Glutamatergic neuron (in vitro differentiated cells): ENCODE results near the gene GSE1. TPM values are rescaled to one million over a fixed set of nuclear protein-coding genes. Genes with fewer than 3 reads are reported as not detected.

Experiments used
- DNase-seq: peaks from one replicate; pipeline ENCODE4 v3.0.0; 2022
- H3K27ac Mint-ChIP-seq: one replicate; pipeline ENCODE4 v1.8.0; 2020; ENCODE audit warnings: mild to moderate bottlenecking, mixed read lengths, inconsistent platforms; ENCODE audit not compliant: unreplicated experiment
- H3K27me3 Mint-ChIP-seq: one replicate; pipeline ENCODE4 v1.8.0; 2020; ENCODE audit warnings: mild to moderate bottlenecking, moderate library complexity, mixed read lengths, inconsistent platforms; ENCODE audit not compliant: unreplicated experiment
- H3K36me3 Mint-ChIP-seq: one replicate; pipeline ENCODE4 v1.8.0; 2020; ENCODE audit warnings: mild to moderate bottlenecking, mixed read lengths, inconsistent platforms; ENCODE audit not compliant: unreplicated experiment
- H3K4me1 Mint-ChIP-seq: one replicate; pipeline ENCODE4 v1.8.0; 2020; ENCODE audit warnings: mild to moderate bottlenecking, low read depth, mixed read lengths, inconsistent platforms; ENCODE audit not compliant: unreplicated experiment
- H3K4me3 Mint-ChIP-seq: one replicate; pipeline ENCODE4 v1.8.0; 2020; ENCODE audit warnings: mild to moderate bottlenecking, mixed read lengths, inconsistent platforms; ENCODE audit not compliant: unreplicated experiment
- H3K9me3 Mint-ChIP-seq: one replicate; pipeline ENCODE4 v1.8.0; 2020; ENCODE audit warnings: mild to moderate bottlenecking, moderate library complexity, mixed read lengths, inconsistent platforms; ENCODE audit not compliant: unreplicated experiment
- total RNA-seq: library from RNA; stranded (reverse); fragmentation: NEBNext Ultra II Directional; extraction: Animal tissue kit (Norgen Biotek cat#: 25700); gene quantifications from one replicate; pipeline ENCODE4 v1.2.1, GENCODE V29; 2021; ENCODE audit not compliant: unreplicated experiment
- TF ChIP-seq, protein P1 (sequence below): fragments of 200-600 bp; sonication (generic); IDR thresholded peaks from one replicate; pipeline ENCODE4 v1.5.0; 2021; ENCODE audit not compliant: partially characterized antibody, unreplicated experiment

The GSE1 gene
- total RNA-seq, 1 donor from 2014 or later = 473 TPM

DNA sequence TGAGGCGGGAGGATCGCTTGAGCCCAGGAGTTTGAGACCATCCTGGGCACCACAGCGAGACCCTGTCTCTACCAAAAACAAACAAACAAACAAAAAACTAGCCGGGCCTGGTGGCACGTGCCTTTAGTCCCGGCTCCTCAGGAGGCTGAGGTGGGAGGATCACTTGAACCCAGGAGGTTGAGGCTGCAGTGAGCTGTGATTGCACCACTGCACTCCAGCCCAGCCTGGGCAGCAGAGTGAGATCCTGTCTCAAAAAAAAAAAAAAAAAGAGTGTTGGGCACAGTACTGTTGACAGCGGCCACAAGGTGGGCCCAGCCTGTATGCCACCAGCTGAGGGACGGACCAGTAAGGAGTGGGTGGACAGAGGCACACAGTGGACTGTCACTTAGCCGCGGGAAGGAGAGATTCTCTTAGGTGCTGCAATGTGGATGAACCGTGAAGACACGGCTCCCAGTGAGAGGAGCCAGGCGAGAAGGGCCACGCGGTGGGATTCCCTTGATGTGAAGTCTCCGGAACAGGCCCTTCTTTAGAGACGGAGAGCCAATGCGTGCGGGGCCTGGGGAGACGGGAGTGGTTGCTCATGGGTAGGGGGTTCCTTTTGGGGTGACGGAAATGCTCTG is 31.1 kb downstream of the GSE1 start:
- H3K27ac Mint-ChIP-seq = peak overlapping the region; percentile 76
- TF ChIP-seq, protein P1, sequence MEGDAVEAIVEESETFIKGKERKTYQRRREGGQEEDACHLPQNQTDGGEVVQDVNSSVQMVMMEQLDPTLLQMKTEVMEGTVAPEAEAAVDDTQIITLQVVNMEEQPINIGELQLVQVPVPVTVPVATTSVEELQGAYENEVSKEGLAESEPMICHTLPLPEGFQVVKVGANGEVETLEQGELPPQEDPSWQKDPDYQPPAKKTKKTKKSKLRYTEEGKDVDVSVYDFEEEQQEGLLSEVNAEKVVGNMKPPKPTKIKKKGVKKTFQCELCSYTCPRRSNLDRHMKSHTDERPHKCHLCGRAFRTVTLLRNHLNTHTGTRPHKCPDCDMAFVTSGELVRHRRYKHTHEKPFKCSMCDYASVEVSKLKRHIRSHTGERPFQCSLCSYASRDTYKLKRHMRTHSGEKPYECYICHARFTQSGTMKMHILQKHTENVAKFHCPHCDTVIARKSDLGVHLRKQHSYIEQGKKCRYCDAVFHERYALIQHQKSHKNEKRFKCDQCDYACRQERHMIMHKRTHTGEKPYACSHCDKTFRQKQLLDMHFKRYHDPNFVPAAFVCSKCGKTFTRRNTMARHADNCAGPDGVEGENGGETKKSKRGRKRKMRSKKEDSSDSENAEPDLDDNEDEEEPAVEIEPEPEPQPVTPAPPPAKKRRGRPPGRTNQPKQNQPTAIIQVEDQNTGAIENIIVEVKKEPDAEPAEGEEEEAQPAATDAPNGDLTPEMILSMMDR = no peak

DNA sequence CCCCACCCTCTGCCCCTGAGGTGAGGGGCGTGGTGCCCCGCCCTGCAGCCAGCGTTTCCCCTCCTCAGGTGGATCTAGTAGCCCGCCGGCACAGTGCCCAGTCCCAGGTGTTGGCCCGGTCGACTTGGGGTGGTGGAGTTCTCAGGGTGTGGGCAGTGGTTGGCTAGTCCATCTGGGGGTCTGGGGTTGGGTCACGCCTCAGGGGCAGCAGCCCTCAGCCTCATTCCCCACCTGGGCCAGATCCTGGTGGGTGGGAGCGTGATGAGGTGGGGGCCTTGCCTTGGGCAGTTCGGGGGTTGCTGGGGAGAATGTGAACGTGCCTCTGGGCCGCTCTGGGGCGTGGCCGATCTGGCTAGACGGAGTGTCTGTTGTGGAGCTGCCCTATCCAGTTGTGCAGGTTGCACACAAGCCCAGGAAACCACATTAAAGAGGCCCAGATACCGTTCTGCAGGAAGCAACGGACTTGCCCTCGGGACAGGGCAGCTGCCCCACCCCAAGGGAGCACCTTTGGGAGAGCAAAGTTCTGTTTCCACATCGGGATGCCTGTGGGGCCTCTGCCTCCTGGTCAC is 32.0 kb downstream of the GSE1 start:
- Mint-ChIP-seq H3K36me3 (no peaks in the 10 kb centered on the region), H3K4me1 (peaks cover 28% of the 10 kb centered on the region), H3K27ac (no peak overlapping the region), H3K4me3 (no peak overlapping the region), H3K27me3 (peaks cover 37% of the 10 kb centered on the region), H3K9me3 (peaks cover 31% of the 10 kb centered on the region)
- TF ChIP-seq, protein P1 = no peak
- DNase-seq = no peak

More for the DNA sequence above, 31.1 kb downstream of the GSE1 start:
- H3K4me3 Mint-ChIP-seq = no peak overlapping the region
- DNase-seq = no peak
- H3K36me3 Mint-ChIP-seq = no peaks in the 10 kb centered on the region
- H3K27me3 Mint-ChIP-seq = peaks cover 38% of the 10 kb centered on the region
- H3K9me3 Mint-ChIP-seq = peaks cover 31% of the 10 kb centered on the region
- peaks cover 27% of the 10 kb centered on the region for H3K4me1 Mint-ChIP-seq

DNA sequence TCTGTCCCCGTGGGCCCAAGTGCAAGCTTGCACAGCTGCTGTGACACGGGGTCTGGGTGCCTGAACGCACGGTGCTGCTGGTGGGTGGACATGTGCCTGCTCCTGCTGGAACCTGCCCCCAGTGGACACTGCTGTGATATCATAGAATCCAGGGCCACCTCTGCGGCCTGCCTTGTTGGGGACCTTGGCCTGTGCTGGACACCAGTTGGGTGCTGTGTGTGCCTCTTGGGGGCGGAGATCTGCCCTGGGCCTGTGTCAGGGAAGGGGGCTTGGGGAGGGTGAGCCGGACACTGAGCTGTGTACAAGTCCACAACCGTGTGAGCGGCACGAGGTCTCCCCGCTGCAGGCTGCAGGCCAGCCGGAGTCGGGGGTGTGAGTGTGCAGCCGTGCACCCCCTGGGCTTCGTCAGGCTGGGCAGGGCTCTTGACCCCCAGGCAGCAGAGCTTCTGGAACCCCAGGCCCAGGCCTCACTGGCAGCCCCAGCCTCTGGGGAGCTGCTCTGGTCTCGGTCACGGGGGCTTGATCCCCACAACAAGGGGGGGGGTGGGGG is 33.3 kb downstream of the GSE1 start:
- H3K4me1 Mint-ChIP-seq = peaks cover 28% of the 10 kb centered on the region
- peak overlapping the region; percentile 85 for H3K27ac Mint-ChIP-seq
- TF ChIP-seq, protein P1 = no peak
- H3K27me3 Mint-ChIP-seq = peaks cover 30% of the 10 kb centered on the region
- peaks cover 28% of the 10 kb centered on the region for H3K9me3 Mint-ChIP-seq
- H3K4me3 Mint-ChIP-seq = peak overlapping the region; percentile 30
- H3K36me3 Mint-ChIP-seq = no peaks in the 10 kb centered on the region
- DNase-seq = no peak

DNA sequence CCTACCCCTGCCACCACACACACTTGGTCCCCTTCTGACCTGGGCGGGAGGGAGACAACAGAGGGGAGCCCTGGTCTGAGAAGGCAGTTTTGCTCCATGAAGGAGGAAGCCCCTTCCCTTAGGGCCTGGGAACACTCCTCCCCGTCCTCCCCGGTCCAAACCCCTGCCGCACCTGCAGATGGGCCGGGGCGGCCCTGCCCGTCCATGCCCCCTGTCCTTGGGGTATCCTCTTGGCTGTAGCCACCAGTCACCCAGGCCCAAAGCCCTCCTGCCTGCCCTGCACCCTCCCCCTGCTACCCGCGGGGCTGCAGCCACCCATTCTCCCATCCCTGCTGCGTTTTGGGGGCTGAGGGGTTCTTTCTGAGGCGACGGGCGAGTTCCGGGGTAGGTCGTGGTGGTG is 33.9 kb downstream of the GSE1 start:
- no peak overlapping the region for H3K27ac Mint-ChIP-seq
- H3K9me3 Mint-ChIP-seq = peaks cover 26% of the 10 kb centered on the region
- TF ChIP-seq, protein P1 = no peak
- DNase-seq = no peak
- H3K4me3 Mint-ChIP-seq = no peak overlapping the region
- H3K36me3 Mint-ChIP-seq = no peaks in the 10 kb centered on the region
- H3K4me1 Mint-ChIP-seq = peaks cover 30% of the 10 kb centered on the region
- H3K27me3 Mint-ChIP-seq = peaks cover 31% of the 10 kb centered on the region

DNA sequence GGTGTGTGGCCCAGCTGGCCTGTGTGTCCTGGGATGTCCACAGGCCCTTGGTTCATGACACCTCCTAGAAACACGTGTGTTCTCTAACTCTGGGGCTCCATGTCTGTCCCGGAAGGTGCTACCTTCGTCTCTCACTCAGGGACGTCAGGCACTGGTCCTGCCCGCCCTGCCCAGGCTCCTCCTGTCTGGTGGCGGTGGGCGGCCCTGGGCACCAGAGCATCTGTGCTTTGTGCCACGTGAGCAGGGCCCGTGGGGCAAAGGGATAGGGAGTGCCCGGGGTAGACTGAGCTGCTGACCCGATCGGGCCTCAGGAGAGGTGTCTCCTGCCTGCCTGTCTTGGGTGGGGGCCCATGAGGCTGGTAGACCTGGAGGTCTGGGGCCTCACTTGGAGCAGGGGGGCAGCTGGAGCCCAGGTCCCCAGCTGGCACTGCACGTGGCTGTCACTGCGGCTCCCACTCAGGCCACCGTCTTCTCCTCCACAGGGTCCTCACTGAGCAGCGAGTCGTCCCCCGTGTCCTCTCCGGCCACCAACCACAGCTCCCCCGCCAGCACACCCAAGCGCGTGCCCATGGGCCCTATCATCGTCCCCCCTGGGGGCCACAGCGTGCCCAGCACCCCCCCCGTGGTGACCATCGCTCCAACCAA is 35.1 kb downstream of the GSE1 start:
- DNase-seq = no peak
- peaks cover 39% of the 10 kb centered on the region for H3K27me3 Mint-ChIP-seq
- TF ChIP-seq, protein P1 = no peak
- no peak overlapping the region for H3K27ac Mint-ChIP-seq
- no peak overlapping the region for H3K4me3 Mint-ChIP-seq
- no peaks in the 10 kb centered on the region for H3K36me3 Mint-ChIP-seq
- peaks cover 32% of the 10 kb centered on the region for H3K9me3 Mint-ChIP-seq
- peaks cover 34% of the 10 kb centered on the region for H3K4me1 Mint-ChIP-seq
